ENCODE results near the gene AZU1.
"Not testable (repeated sequence)": the region's sequence is repeated elsewhere in the genome, so short reads cannot be mapped to it uniquely, and the experiment has no call there.

Gene AZU1

GRCh38 chr19:810883-811489, 16.7 kb upstream of the AZU1 start:
- DNase-seq (ENCODE audit: low read depth) = no peak

GRCh38 chr19:811506-812048, 16.1 kb upstream of the AZU1 start:
- no peak for DNase-seq (ENCODE audit: low read depth)

- DNase-seq (ENCODE audit: low read depth) = no peak
Observed at GRCh38 chr19:812049-812746, 15.4 kb upstream of the AZU1 start.

- DNase-seq (ENCODE audit: low read depth) = no peak
Observed at GRCh38 chr19:812747-813218, 14.9 kb upstream of the AZU1 start.

- no peak for DNase-seq (ENCODE audit: low read depth)
Observed at GRCh38 chr19:813219-814151, 14.2 kb upstream of the AZU1 start.

GRCh38 chr19:814152-815078, 13.2 kb upstream of the AZU1 start:
- no peak for DNase-seq (ENCODE audit: low read depth)

- no peak for DNase-seq (ENCODE audit: low read depth)
Observed at GRCh38 chr19:815079-815774, 12.4 kb upstream of the AZU1 start.

- no peak for DNase-seq (ENCODE audit: low read depth)
Observed at GRCh38 chr19:815775-816499, 11.7 kb upstream of the AZU1 start.

- no peak for DNase-seq (ENCODE audit: low read depth)
Observed at GRCh38 chr19:816500-816857, 11.2 kb upstream of the AZU1 start.

GRCh38 chr19:820212-820611, 7.4 kb upstream of the AZU1 start:
- DNase-seq (ENCODE audit: low read depth) = not testable (repeated sequence)

- no peak for DNase-seq (ENCODE audit: low read depth)
Observed at GRCh38 chr19:821231-821824, 6.3 kb upstream of the AZU1 start.

GRCh38 chr19:821825-822503, 5.7 kb upstream of the AZU1 start, which contains the start of gene PLPPR3:
Gene PLPPR3 (minus strand): TSS chr19:821955. CDS start chr19:821559, 396 bp downstream.
- no peak for DNase-seq (ENCODE audit: low read depth)

- no peak for DNase-seq (ENCODE audit: low read depth)
Observed at GRCh38 chr19:823565-824121, 4.0 kb upstream of the AZU1 start.

- no peak for DNase-seq (ENCODE audit: low read depth)
Observed at GRCh38 chr19:824885-825284, 2.8 kb upstream of the AZU1 start.

- no peak for DNase-seq (ENCODE audit: low read depth)
Observed at GRCh38 chr19:825897-826644, 1.6 kb upstream of the AZU1 start.

GRCh38 chr19:827314-827709, 325 bp upstream of the AZU1 start:
- no peak for DNase-seq (ENCODE audit: low read depth)

- no peak for DNase-seq (ENCODE audit: low read depth)
Observed at GRCh38 chr19:829129-829758, 1.6 kb downstream of the AZU1 start.
